ENCODE measurements around the gene FAM124B.

GRCh38 chr2:224403657-224404056, 1.8 kb upstream of the FAM124B start:
- TF ChIP-seq CTCF (IDR thresholded peaks at IDR 0.05) (no peak), POLR2A (IDR thresholded peaks at IDR 0.05) (no peak)

All from testis (tissue), 2 donors.